Measurements from ENCODE around the gene KRTAP5-11.

- TF ChIP-seq SP1 (IDR thresholded peaks at IDR 0.05) = no peak
- TF ChIP-seq FOXA1 (IDR thresholded peaks at IDR 0.05) = no peak
- no peak for TF ChIP-seq FOXM1 (IDR thresholded peaks at IDR 0.05; ENCODE audit: borderline replicate concordance)
- no peak for TF ChIP-seq TARDBP (IDR thresholded peaks at IDR 0.05)
- TF ChIP-seq BHLHE40 (IDR thresholded peaks at IDR 0.05; ENCODE audit: borderline replicate concordance) = no peak
- TF ChIP-seq LEF1 (IDR thresholded peaks at IDR 0.05; ENCODE audit: borderline replicate concordance) = no peak
- TF ChIP-seq NFRKB (IDR thresholded peaks at IDR 0.05) = no peak
- no peak for TF ChIP-seq CTBP1 (IDR thresholded peaks at IDR 0.05; ENCODE audit: borderline replicate concordance)
- no peak for TF ChIP-seq ELF4 (IDR thresholded peaks at IDR 0.05)
Observed at GRCh38 chr11:71555508-71555907, 27.2 kb downstream of the KRTAP5-11 start.
